Breast epithelium (tissue), 4 donors: ENCODE data around the gene ATPAF2. TPM values are rescaled to one million over a fixed set of nuclear protein-coding genes. Genes with fewer than 3 reads are reported as not detected.

ENCODE experiments used
- DNase-seq, 2 donors: peaks; one replicate each; pipeline ENCODE4 v3.0.0-alpha.2; 2019; ENCODE audit warnings: low spot score in 2 of 2
- H3K27ac ChIP-seq, 2 donors: fragments of 200-600 bp; sonication (generic) in 1 of 2; one replicate each; pipeline ENCODE4 v1.5.1; 2016 to 2019; ENCODE audit warnings: mild to moderate bottlenecking in 1 of 2
- H3K27me3 ChIP-seq, 2 donors: fragments of 200-600 bp; sonication (generic) in 1 of 2; one replicate each; pipeline versions ENCODE4 v1.5.1 to v1.6.0; 2017 to 2019; ENCODE audit warnings: control low read depth in 1 of 2, mild to moderate bottlenecking in 1 of 2
- H3K36me3 ChIP-seq: fragments of 200-600 bp; one replicate; pipeline ENCODE4 v1.5.1; 2019
- H3K4me1 ChIP-seq, 2 donors: fragments of 200-600 bp; sonication (generic); one replicate each; pipeline ENCODE4 v1.5.1; 2016 to 2019; ENCODE audit warnings: control low read depth in 1 of 2
- H3K4me3 ChIP-seq, 3 donors: fragments of 200-600 bp; sonication (generic); 1 replicate in 2 of 3; 2 replicates in 1 of 3; pipeline ENCODE4 v1.5.1; 2016 to 2019; ENCODE audit warnings: mild to moderate bottlenecking in 3 of 3, moderate library complexity in 2 of 3
- H3K9me3 ChIP-seq, 2 donors: fragments of 200-600 bp; sonication (generic) in 1 of 2; one replicate each; pipeline ENCODE4 v1.5.1; 2016 to 2019; ENCODE audit warnings: control low read depth in 1 of 2
- CTCF ChIP-seq, 3 donors: fragments of 450-650 bp; IDR thresholded peaks; one replicate each; pipeline ENCODE4 v1.5.1; 2016 to 2017; ENCODE audit warnings: antibody characterized with exemption in 3 of 3, mild to moderate bottlenecking in 3 of 3, moderate library complexity in 3 of 3
- POLR2A ChIP-seq: fragments of 450-650 bp; IDR thresholded peaks from one replicate; pipeline ENCODE4 v1.6.1; 2016; ENCODE audit warnings: antibody characterized with exemption, mild to moderate bottlenecking, moderate library complexity
- POLR2AphosphoS5 ChIP-seq, 3 donors: sonication (generic); formaldehyde crosslinking; IDR thresholded peaks; one replicate each; pipeline ENCODE4 v1.6.1; 2017; ENCODE audit warnings: antibody characterized with exemption in 3 of 3
- intact Hi-C: fragments of 100-400 bp; cut with DNase I; formaldehyde crosslinking; loops from one replicate; pipeline ENCODE4 v1.15.1; 2023; ENCODE audit warnings: low total_unique reads
- total RNA-seq, 3 donors: library from RNA; depleted of rRNA; stranded (reverse); fragments of >200 nt; gene quantifications; one replicate each; pipeline ENCODE4 v1.1.0, GENCODE V29; 2016

ATPAF2 gene
- total RNA-seq, 3 donors from 2014 or later, result 12.9 to 15.7 (median 13.0) TPM

DNA sequence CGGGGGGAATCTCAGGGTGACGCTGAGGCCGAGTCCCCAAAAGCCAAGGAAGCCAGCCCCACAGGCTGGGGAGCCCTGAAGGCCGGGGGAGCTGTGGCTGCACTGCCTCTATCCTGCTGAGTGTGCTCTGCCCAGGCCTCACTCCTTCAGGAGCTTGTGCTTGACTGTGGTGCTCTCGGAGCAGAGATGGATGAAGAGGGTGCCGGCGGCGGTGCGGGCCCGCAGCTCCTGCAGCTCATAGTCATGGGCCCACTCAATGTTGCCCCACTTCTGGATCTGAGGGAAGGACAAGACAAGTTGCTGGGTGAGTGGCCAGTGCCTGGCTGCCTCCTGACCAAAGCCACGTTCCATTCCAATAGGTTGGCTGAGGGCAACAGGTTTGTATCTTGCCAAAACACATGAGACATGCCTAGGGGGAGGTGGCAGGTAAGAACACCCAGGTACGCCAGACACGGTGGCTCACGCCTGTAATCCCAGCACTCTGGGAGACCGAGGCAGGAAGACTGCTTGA lies 20.5 kb downstream of the ATPAF2 start:
- no peaks in the 10 kb centered on the region for H3K36me3 ChIP-seq
- no peak for DNase-seq
- H3K4me1 ChIP-seq, result peaks cover 0 to 9% of the 10 kb centered on the region in 2 donors
- H3K27ac ChIP-seq, result no peak overlapping the region
- intact Hi-C loops, result no loop called here
- TF ChIP-seq CTCF (IDR thresholded peaks at IDR 0.05) (no peak), POLR2A (no peak), POLR2AphosphoS5 (IDR thresholded peaks at IDR 0.05) (no peak)
- no peaks in the 10 kb centered on the region for H3K9me3 ChIP-seq
- H3K27me3 ChIP-seq, result no peaks in the 10 kb centered on the region
- H3K4me3 ChIP-seq, result no peak overlapping the region

DNA sequence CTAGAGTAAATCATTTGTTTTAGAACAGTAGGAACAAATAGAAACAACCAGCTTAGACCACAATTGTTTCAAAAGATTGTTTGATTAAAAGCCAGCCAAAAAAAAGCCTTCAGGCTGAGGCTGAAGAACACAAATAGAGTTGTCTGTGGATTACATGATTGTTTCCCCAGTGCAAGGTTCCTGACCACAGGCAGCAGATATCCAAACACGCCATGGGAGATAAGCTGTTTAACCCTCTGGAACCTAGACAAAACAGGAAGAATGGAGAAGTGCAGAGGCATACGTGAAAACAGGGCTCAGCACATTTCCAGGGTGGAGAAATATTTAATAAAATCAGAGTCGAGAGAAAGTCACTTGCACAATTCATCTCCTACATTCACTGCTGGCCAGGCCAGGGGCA lies 21.0 kb downstream of the ATPAF2 start:
- H3K27ac ChIP-seq, result no peak overlapping the region
- intact Hi-C loops, result no loop called here

GRCh38 chr17:18016426-18016825 lies 22.5 kb downstream of the ATPAF2 start:
- no peak for DNase-seq
- Histone ChIP-seq H3K36me3 (no peaks in the 10 kb centered on the region), H3K27me3 (no peaks in the 10 kb centered on the region), H3K9me3 (no peaks in the 10 kb centered on the region), H3K4me1 (peaks cover 0 to 9% of the 10 kb centered on the region in 2 donors), H3K4me3 (no peak overlapping the region), H3K27ac (no peak overlapping the region)
- TF ChIP-seq CTCF (IDR thresholded peaks at IDR 0.05), result no peak
- no peak for TF ChIP-seq POLR2A
- TF ChIP-seq POLR2AphosphoS5 (IDR thresholded peaks at IDR 0.05), result no peak
- intact Hi-C loops, result no loop called here

More for the DNA sequence above, 21.0 kb downstream of the ATPAF2 start:
- Histone ChIP-seq H3K36me3 (no peaks in the 10 kb centered on the region), H3K27me3 (no peaks in the 10 kb centered on the region), H3K4me3 (no peak overlapping the region), H3K9me3 (no peaks in the 10 kb centered on the region), H3K4me1 (peaks cover 0 to 9% of the 10 kb centered on the region in 2 donors)
- DNase-seq, result no peak
- TF ChIP-seq POLR2AphosphoS5 (IDR thresholded peaks at IDR 0.05) (no peak), POLR2A (no peak), CTCF (IDR thresholded peaks at IDR 0.05) (no peak)

GRCh38 chr17:18015593-18015992 lies 23.4 kb downstream of the ATPAF2 start:
- TF ChIP-seq POLR2AphosphoS5 (IDR thresholded peaks at IDR 0.05) (no peak), CTCF (IDR thresholded peaks at IDR 0.05) (no peak), POLR2A (no peak)
- no peaks in the 10 kb centered on the region for H3K36me3 ChIP-seq
- intact Hi-C loops, result no loop called here

DNA sequence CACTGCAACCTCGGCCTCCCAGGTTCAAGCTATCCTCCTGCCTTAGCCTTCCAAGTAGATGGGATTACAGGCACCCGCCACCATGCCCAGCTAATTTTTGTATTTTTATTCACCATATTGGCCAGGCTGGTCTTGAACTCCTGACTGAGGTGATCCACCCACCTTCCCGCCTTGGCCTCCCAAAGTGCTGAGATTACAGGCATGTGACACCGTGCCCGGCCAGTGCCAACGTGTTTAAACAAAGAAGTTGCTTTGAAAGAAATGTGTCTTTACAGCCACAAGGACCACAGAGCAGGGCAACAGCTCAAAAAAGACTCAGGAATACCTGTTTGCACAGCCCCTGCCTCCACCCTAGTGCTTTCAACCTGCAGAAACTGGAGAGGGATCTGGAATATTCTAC lies 25.0 kb downstream of the ATPAF2 start:
- TF ChIP-seq POLR2A (no peak), CTCF (IDR thresholded peaks at IDR 0.05) (no peak), POLR2AphosphoS5 (IDR thresholded peaks at IDR 0.05) (no peak)

More at GRCh38 chr17:18015593-18015992, 23.4 kb downstream of the ATPAF2 start:
- no peak for DNase-seq
- Histone ChIP-seq H3K4me1 (peaks cover 0 to 9% of the 10 kb centered on the region in 2 donors), H3K27ac (no peak overlapping the region), H3K9me3 (no peaks in the 10 kb centered on the region), H3K4me3 (no peak overlapping the region), H3K27me3 (no peaks in the 10 kb centered on the region)

More for the DNA sequence above, 25.0 kb downstream of the ATPAF2 start:
- no peak for DNase-seq
- Histone ChIP-seq H3K4me3 (no peak overlapping the region), H3K9me3 (no peaks in the 10 kb centered on the region), H3K27me3 (no peaks in the 10 kb centered on the region), H3K36me3 (no peaks in the 10 kb centered on the region), H3K27ac (no peak overlapping the region), H3K4me1 (peaks cover 0 to 9% of the 10 kb centered on the region in 2 donors)
- intact Hi-C loops, result no loop called here
